Breast epithelium (tissue), 4 donors: Measurements from ENCODE around the gene RUNX3. TPM values are rescaled to one million over a fixed set of nuclear protein-coding genes. Genes with fewer than 3 reads are reported as not detected.
"Not testable (repeated sequence)": the region's sequence is repeated elsewhere in the genome, so short reads cannot be mapped to it uniquely, and the experiment has no call there.

Source experiments
- DNase-seq, 2 donors: peaks; one replicate each; pipeline ENCODE4 v3.0.0-alpha.2; 2019; ENCODE audit warnings: low spot score in 2 of 2
- H3K27ac ChIP-seq, 2 donors: fragments of 200-600 bp; sonication (generic) in 1 of 2; one replicate each; pipeline ENCODE4 v1.5.1; 2016 to 2019; ENCODE audit warnings: mild to moderate bottlenecking in 1 of 2
- H3K27me3 ChIP-seq, 2 donors: fragments of 200-600 bp; sonication (generic) in 1 of 2; one replicate each; pipeline versions ENCODE4 v1.5.1 to v1.6.0; 2017 to 2019; ENCODE audit warnings: control low read depth in 1 of 2, mild to moderate bottlenecking in 1 of 2
- H3K36me3 ChIP-seq: fragments of 200-600 bp; one replicate; pipeline ENCODE4 v1.5.1; 2019
- H3K4me1 ChIP-seq, 2 donors: fragments of 200-600 bp; sonication (generic); one replicate each; pipeline ENCODE4 v1.5.1; 2016 to 2019; ENCODE audit warnings: control low read depth in 1 of 2
- H3K4me3 ChIP-seq, 3 donors: fragments of 200-600 bp; sonication (generic); 1 replicate in 2 of 3; 2 replicates in 1 of 3; pipeline ENCODE4 v1.5.1; 2016 to 2019; ENCODE audit warnings: mild to moderate bottlenecking in 3 of 3, moderate library complexity in 2 of 3
- H3K9me3 ChIP-seq, 2 donors: fragments of 200-600 bp; sonication (generic) in 1 of 2; one replicate each; pipeline ENCODE4 v1.5.1; 2016 to 2019; ENCODE audit warnings: control low read depth in 1 of 2
- POLR2A ChIP-seq: fragments of 450-650 bp; IDR thresholded peaks from one replicate; pipeline ENCODE4 v1.6.1; 2016; ENCODE audit warnings: antibody characterized with exemption, mild to moderate bottlenecking, moderate library complexity
- POLR2AphosphoS5 ChIP-seq, 3 donors: sonication (generic); formaldehyde crosslinking; IDR thresholded peaks; one replicate each; pipeline ENCODE4 v1.6.1; 2017; ENCODE audit warnings: antibody characterized with exemption in 3 of 3
- intact Hi-C: fragments of 100-400 bp; cut with DNase I; formaldehyde crosslinking; loops from one replicate; pipeline ENCODE4 v1.15.1; 2023; ENCODE audit warnings: low total_unique reads
- total RNA-seq, 3 donors: library from RNA; depleted of rRNA; stranded (reverse); fragments of >200 nt; gene quantifications; one replicate each; pipeline ENCODE4 v1.1.0, GENCODE V29; 2016
- TF ChIP-seq, protein P1 (sequence below), 3 donors: fragments of 450-650 bp; IDR thresholded peaks; one replicate each; pipeline ENCODE4 v1.5.1; 2016 to 2017; ENCODE audit warnings: antibody characterized with exemption in 3 of 3, mild to moderate bottlenecking in 3 of 3, moderate library complexity in 3 of 3

RUNX3 gene
- total RNA-seq, 3 donors from 2014 or later: 1.9 to 9.1 (median 5.6) TPM

DNA sequence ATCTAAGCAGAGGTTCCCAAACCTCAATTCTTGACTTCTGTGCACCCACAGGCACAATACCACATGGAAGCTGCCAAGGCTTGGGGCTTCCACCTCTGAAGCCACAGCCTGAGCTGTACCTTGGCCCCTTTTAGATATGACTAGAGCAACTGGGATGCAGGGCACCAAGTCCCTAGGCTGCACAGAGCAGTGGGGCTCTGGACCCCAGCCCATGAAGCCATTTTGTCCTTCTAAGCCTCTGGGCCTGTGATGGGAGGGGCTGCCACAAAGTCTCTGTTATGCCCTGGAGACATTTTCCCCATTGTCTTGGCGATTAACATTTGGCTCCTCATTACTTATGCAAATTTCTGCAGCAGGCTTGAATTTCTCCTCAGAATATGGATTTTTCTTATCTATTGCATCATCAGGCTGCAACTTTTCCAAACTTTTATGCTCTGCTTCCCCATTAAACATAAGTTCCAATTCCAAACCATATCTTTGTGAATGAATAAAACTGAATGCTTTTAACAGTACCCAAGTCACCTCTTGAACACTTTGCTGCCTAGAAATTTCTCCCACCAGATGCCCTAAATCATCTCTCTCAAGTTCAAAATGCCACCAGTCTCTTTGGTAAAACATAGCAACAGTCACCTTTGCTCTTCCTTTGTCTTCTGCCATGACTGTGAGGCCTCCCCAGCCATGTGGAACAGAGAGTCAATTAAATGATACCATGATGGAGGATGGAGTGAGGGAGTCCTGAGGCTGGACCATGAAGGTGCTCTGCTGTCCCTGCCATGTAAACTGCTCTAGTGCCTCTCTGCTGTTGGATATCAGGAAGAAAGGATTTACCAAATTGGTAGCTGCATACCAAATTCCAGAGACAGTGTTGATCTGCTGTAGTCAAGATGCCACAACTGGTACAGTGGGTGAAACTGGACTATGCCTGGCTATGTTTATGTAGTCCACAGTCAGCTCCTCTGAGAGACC, 37.6 kb downstream of the RUNX3 start:
- Histone ChIP-seq H3K4me3 (no peak overlapping the region), H3K36me3 (no peaks in the 10 kb centered on the region), H3K9me3 (peaks cover 6 to 11% of the 10 kb centered on the region in 2 donors), H3K4me1 (no peaks in the 10 kb centered on the region), H3K27me3 (no peaks in the 10 kb centered on the region), H3K27ac (no peak overlapping the region)
- intact Hi-C loops: loop anchor here (5.0 kb wide), 1 partner anchor 760 kb away; no protein-coding TSS in a partner anchor
- DNase-seq: peak in 1 of 2 donors; percentile 1
- TF ChIP-seq, protein P1, sequence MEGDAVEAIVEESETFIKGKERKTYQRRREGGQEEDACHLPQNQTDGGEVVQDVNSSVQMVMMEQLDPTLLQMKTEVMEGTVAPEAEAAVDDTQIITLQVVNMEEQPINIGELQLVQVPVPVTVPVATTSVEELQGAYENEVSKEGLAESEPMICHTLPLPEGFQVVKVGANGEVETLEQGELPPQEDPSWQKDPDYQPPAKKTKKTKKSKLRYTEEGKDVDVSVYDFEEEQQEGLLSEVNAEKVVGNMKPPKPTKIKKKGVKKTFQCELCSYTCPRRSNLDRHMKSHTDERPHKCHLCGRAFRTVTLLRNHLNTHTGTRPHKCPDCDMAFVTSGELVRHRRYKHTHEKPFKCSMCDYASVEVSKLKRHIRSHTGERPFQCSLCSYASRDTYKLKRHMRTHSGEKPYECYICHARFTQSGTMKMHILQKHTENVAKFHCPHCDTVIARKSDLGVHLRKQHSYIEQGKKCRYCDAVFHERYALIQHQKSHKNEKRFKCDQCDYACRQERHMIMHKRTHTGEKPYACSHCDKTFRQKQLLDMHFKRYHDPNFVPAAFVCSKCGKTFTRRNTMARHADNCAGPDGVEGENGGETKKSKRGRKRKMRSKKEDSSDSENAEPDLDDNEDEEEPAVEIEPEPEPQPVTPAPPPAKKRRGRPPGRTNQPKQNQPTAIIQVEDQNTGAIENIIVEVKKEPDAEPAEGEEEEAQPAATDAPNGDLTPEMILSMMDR (IDR thresholded peaks at IDR 0.05): no peak
- TF ChIP-seq POLR2A (no peak), POLR2AphosphoS5 (IDR thresholded peaks at IDR 0.05) (no peak)

DNA sequence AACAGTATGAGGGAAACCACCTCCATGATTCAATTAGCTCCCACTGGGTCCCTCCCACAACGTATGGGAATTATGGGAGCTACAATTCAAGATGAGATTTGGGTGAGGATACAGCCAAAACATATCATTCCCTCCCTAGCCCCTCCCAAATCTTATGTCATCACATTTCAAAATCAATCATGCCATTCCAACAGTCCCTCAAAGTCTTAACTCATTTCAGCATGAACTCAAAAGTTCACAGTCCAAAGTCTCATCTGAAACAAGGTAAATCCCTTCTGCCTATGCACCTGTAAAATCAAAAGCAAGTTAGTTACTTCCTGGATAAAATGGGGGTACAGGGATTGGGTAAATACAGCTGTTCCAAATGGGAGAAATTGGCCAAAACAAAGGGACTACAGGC, 38.7 kb downstream of the RUNX3 start:
- peaks cover 6 to 11% of the 10 kb centered on the region in 2 donors for H3K9me3 ChIP-seq
- not testable (repeated sequence) for H3K27me3 ChIP-seq, H3K4me3 ChIP-seq, H3K4me1 ChIP-seq, H3K27ac ChIP-seq, DNase-seq, H3K36me3 ChIP-seq
- intact Hi-C loops: loop anchor here (5.0 kb wide), 1 partner anchor 759 kb away; no protein-coding TSS in a partner anchor

DNA sequence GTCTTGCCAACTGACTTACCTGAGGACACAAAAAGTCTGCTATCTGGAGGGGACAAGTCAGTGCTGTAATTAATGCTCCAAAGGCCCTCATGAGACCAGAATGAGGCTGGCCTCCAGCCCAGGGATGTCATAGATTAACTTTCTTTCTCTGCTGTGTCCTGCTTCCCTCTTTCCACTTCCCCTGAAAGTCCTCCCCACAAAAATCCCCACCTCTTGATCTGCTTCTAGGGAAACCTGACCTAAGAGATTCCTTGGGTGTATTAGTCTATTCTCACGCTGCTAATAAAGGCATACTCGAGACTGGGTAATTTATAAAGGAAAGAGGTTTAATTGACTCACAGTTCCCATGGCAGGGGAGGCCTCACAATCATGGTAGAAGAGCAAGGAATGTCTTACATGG, 39.2 kb downstream of the RUNX3 start:
- H3K4me3 ChIP-seq: no peak overlapping the region
- H3K27me3 ChIP-seq: no peaks in the 10 kb centered on the region
- H3K9me3 ChIP-seq: peaks cover 6 to 11% of the 10 kb centered on the region in 2 donors
- no peak for DNase-seq
- H3K27ac ChIP-seq: no peak overlapping the region
- no peaks in the 10 kb centered on the region for H3K36me3 ChIP-seq
- no peaks in the 10 kb centered on the region for H3K4me1 ChIP-seq
- intact Hi-C loops: loop anchor here (5.0 kb wide), 1 partner anchor 759 kb away; no protein-coding TSS in a partner anchor
- TF ChIP-seq, protein P1 (IDR thresholded peaks at IDR 0.05): no peak
- no peak for TF ChIP-seq POLR2A
- TF ChIP-seq POLR2AphosphoS5 (IDR thresholded peaks at IDR 0.05): no peak

DNA sequence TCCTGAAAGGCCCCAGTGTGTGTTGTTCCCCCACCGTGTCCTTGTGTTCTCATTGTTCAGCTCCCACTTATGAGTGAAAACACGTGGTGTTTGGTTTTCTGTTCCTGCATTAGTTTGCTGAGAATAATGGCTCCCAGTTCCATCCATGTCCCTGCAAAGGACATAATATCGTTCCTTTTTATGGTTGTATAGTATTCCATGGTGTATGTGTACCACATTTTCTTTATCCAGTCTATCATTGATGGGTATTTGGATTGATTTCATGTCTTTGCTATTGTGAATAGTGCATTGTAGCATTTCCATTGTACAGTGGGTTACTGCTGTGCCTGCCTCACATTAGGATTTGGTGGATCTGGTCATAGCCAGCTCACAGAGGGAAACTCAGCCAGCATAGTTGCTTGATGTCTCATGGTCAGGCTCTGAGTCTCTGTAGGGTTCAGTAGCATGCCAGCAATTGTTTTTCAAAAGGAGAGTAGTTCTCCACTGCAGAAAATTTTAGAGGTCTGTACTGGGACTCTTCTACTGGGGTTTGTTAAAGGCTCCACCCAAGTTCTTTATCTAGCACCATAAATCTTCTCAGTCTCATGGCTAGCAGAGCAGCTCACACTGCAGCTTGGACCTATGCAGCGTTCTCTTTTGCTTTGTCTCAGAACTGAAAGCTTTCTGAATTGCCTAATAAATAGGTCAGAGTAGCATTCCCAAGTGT, 41.0 kb downstream of the RUNX3 start:
- H3K4me3 ChIP-seq: no peak overlapping the region
- no peaks in the 10 kb centered on the region for H3K36me3 ChIP-seq
- no peak for TF ChIP-seq POLR2AphosphoS5 (IDR thresholded peaks at IDR 0.05)
- peaks cover 6 to 11% of the 10 kb centered on the region in 2 donors for H3K9me3 ChIP-seq
- no peak overlapping the region for H3K27ac ChIP-seq
- intact Hi-C loops: no loop called here
- no peaks in the 10 kb centered on the region for H3K27me3 ChIP-seq
- H3K4me1 ChIP-seq: no peaks in the 10 kb centered on the region
- DNase-seq: no peak

DNA sequence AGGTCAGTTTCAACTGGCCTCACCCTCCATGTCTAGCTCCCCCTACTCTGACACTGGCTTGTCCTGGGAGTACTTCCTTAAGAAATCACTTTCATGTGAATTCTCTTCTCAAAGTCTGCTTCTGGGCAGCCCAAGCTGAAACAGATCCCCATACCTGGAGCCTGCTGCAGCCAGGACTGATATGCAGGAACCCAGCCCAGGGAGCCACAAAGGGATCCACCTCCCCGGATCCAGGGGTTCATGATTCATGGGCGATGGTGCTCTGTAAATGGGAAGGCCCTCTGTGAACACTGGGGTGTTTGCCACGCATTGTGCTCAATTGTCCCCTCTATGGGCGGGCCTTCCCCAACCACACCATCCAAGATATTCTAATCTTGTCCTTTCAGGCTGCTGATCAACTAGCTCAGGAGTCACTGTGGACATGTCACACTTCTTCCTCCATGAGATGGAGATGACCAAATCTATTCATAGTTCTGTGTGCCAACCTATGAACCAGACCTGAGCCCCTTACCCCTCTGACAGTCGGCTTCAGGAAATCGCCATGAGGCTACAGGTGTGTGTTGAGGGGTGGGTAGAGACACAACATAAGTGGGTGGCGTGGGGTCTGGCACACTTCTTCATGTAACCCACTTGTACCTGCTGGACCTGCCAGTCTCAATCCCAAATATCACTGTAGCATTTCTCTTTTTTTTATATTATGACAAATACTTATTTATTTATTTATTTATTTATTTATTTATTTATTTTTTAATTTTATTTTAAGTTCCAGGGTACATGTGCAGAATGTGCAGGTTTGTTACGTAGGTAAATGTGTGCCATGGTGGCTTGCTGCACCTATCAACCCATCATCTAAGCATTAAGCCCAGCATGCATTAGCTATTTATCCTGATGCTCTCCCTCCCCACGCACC, 41.8 kb downstream of the RUNX3 start:
- Histone ChIP-seq H3K4me1 (no peaks in the 10 kb centered on the region), H3K27me3 (no peaks in the 10 kb centered on the region), H3K4me3 (no peak overlapping the region), H3K36me3 (no peaks in the 10 kb centered on the region), H3K27ac (no peak overlapping the region), H3K9me3 (peaks cover 6 to 11% of the 10 kb centered on the region in 2 donors)
- intact Hi-C loops: no loop called here
- DNase-seq: peak in 1 of 2 donors; percentile 1
- TF ChIP-seq POLR2A: no peak
- TF ChIP-seq, protein P1 (IDR thresholded peaks at IDR 0.05): no peak
- TF ChIP-seq POLR2AphosphoS5 (IDR thresholded peaks at IDR 0.05): no peak
